ENCODE data around the gene TBC1D30.

Gene TBC1D30

GRCh38 chr12:64875186-64875585 lies 50.7 kb downstream of the TBC1D30 start:
- no peak for DNase-seq

- no peak for DNase-seq
Measured at GRCh38 chr12:64876388-64877071, 52.1 kb downstream of the TBC1D30 start.

- no peak for DNase-seq
Measured at GRCh38 chr12:64877363-64878004, 53.0 kb downstream of the TBC1D30 start.

GRCh38 chr12:64882687-64883086 lies 58.2 kb downstream of the TBC1D30 start:
- DNase-seq = no peak

GRCh38 chr12:64883264-64884163 lies 59.1 kb downstream of the TBC1D30 start:
- DNase-seq = peak; percentile 16

GRCh38 chr12:64884164-64884542 lies 59.7 kb downstream of the TBC1D30 start:
- no peak for DNase-seq

- no peak for DNase-seq
Measured at GRCh38 chr12:64884728-64885127, 60.3 kb downstream of the TBC1D30 start.

GRCh38 chr12:64889434-64890216 lies 65.2 kb downstream of the TBC1D30 start:
- no peak for DNase-seq

GRCh38 chr12:64890873-64891468 lies 66.5 kb downstream of the TBC1D30 start:
- DNase-seq = peak; percentile 53

- no peak for DNase-seq
Measured at GRCh38 chr12:64891629-64892028, 67.2 kb downstream of the TBC1D30 start.

GRCh38 chr12:64892561-64892960 lies 68.1 kb downstream of the TBC1D30 start:
- no peak for DNase-seq

GRCh38 chr12:64893961-64894360 lies 69.5 kb downstream of the TBC1D30 start:
- no peak for DNase-seq

- no peak for DNase-seq
Measured at GRCh38 chr12:64894827-64895475, 70.5 kb downstream of the TBC1D30 start.

GRCh38 chr12:64895526-64895925 lies 71.1 kb downstream of the TBC1D30 start:
- DNase-seq = no peak

- no peak for DNase-seq
Measured at GRCh38 chr12:64900540-64900939, 76.1 kb downstream of the TBC1D30 start.

GRCh38 chr12:64903479-64904152 lies 79.2 kb downstream of the TBC1D30 start:
- DNase-seq = no peak

GRCh38 chr12:64907097-64907496 lies 82.7 kb downstream of the TBC1D30 start:
- no peak for DNase-seq

GRCh38 chr12:64909124-64909523 lies 84.7 kb downstream of the TBC1D30 start:
- DNase-seq = no peak

GRCh38 chr12:64911081-64911480 lies 86.6 kb downstream of the TBC1D30 start:
- DNase-seq = no peak

GRCh38 chr12:64911912-64912311 lies 87.5 kb downstream of the TBC1D30 start:
- DNase-seq = no peak

- no peak for DNase-seq
Measured at GRCh38 chr12:64912516-64913255, 88.2 kb downstream of the TBC1D30 start.
